Testis (tissue), 3 donors: Measurements from ENCODE around the gene ZNF792. TPM values are rescaled to one million over a fixed set of nuclear protein-coding genes. Genes with fewer than 3 reads are reported as not detected.

ENCODE experiments used
- DNase-seq: peaks from one replicate; pipeline ENCODE4 v3.0.0-alpha.2; 2019
- H3K27ac ChIP-seq, 2 donors: fragments of 200-600 bp; sonication (generic); one replicate each; pipeline ENCODE4 v1.5.1; 2019
- H3K27me3 ChIP-seq: fragments of 200-600 bp; sonication (generic); one replicate; pipeline ENCODE4 v1.5.1; 2019
- H3K36me3 ChIP-seq: fragments of 200-600 bp; sonication (generic); one replicate; pipeline ENCODE4 v1.5.1; 2017; ENCODE audit warnings: low read depth; ENCODE audit errors: missing control alignments
- H3K4me1 ChIP-seq: fragments of 200-600 bp; sonication (generic); one replicate; pipeline ENCODE4 v1.5.1; 2019
- H3K4me3 ChIP-seq, 2 donors: fragments of 200-600 bp; sonication (generic); one replicate each; pipeline ENCODE4 v1.5.1; 2017 to 2019
- H3K9me3 ChIP-seq: fragments of 200-600 bp; sonication (generic); one replicate; pipeline ENCODE4 v1.5.1; 2017
- POLR2A ChIP-seq: fragments of 450-650 bp; IDR thresholded peaks from one replicate; pipeline ENCODE4 v1.6.1; 2017; ENCODE audit warnings: antibody characterized with exemption, mild to moderate bottlenecking, moderate library complexity
- WGBS, 2 donors: methylation state at CpG; one replicate each; pipeline ENCODE4 v1.1.5; 2018; 5-methylcytosine and 5-hydroxymethylcytosine counted together
- intact Hi-C: fragments of 100-400 bp; cut with DNase I; formaldehyde crosslinking; loops from one replicate; pipeline ENCODE4 v1.15.1; 2023; ENCODE audit warnings: low total_unique reads
- polyA plus RNA-seq: library from polyadenylated mRNA; stranded (reverse); fragments of 350-450 nt; fragmentation: Illumina TruSeq; extraction: RNeasy Lipid Tissue Mini Kit (QIAGEN cat#74804); gene quantifications from one replicate; pipeline ENCODE4 v1.2.3, GENCODE V29; 2014; ENCODE audit warnings: low read depth, low replicate concordance; ENCODE audit not compliant: insufficient read depth
- total RNA-seq, 2 donors: library from RNA; depleted of rRNA; stranded (reverse); fragments of >200 nt; gene quantifications; one replicate each; pipeline ENCODE4 v1.2.3, GENCODE V29; 2016
- TF ChIP-seq, protein P1 (sequence below), 3 experiments: fragments of 450-650 bp in 2 of 3; fragments of 200-600 bp in 1 of 3; sonication (generic) in 1 of 3; IDR thresholded peaks; one replicate each; pipeline ENCODE4 v1.5.1; 2016 to 2019; ENCODE audit warnings: antibody characterized with exemption in 3 of 3, mild to moderate bottlenecking in 2 of 3, moderate library complexity in 1 of 3

Gene ZNF792
- total and polyA plus RNA-seq, 3 donors from 2014 or later = 2.3 to 6.6 (median 5.4) TPM

- H3K36me3 ChIP-seq = no peaks in the 10 kb centered on the region
- no peak for DNase-seq
Observed at GRCh38 chr19:34959021-34959420, 5.0 kb downstream of the ZNF792 start.

DNA sequence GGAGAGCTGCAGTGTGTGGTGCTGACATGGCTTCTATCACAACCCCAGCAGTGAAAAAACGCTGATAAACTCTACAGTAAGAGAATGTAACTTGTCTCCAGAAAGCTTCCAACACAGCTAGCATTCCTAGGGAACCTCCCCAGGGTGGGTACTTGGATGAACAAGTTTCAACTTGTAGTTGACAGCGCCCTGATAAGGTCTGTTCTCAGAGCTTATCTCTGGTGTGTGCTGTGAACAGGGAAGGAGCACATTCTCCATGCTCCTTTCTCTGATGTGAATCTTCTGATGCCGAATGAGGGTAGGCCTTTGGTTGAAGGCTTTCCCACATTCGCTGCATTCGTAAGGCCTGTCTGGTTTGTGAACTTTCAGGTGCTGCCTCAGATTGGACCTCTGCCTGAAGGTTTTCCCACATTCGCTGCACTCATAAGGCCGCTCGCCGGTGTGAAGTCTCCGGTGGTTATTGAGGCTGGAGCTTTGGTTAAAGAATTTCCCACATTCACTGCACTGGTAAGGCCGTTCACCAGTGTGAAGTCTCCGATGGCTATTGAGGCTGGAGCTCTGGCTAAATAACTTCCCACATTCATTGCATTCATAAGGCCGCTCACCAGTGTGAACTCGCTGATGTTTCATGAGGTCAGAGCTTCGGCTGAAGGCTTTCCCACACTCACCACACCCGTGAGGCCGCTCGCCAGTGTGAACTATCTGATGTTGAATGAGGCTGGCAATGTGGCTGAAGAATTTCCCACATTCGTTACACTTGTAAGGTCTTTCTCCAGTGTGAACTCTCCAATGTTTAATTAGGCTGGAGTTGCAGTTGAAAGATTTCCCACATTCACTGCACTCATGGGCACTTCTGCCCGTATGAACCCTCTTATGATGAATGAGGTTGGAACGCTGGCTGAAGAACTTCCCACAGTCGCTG, 5.9 kb downstream of the ZNF792 start:
- DNase-seq = no peak
- Histone ChIP-seq H3K4me1 (peaks cover 11% of the 10 kb centered on the region), H3K27me3 (no peaks in the 10 kb centered on the region), H3K36me3 (no peaks in the 10 kb centered on the region), H3K9me3 (no peaks in the 10 kb centered on the region), H3K27ac (no peak overlapping the region), H3K4me3 (no peak overlapping the region)
- WGBS, 2 donors = 94% methylated on average over 22 of the region's 22 CpGs
- intact Hi-C loops = no loop called here
- TF ChIP-seq POLR2A = no peak
- TF ChIP-seq, protein P1, sequence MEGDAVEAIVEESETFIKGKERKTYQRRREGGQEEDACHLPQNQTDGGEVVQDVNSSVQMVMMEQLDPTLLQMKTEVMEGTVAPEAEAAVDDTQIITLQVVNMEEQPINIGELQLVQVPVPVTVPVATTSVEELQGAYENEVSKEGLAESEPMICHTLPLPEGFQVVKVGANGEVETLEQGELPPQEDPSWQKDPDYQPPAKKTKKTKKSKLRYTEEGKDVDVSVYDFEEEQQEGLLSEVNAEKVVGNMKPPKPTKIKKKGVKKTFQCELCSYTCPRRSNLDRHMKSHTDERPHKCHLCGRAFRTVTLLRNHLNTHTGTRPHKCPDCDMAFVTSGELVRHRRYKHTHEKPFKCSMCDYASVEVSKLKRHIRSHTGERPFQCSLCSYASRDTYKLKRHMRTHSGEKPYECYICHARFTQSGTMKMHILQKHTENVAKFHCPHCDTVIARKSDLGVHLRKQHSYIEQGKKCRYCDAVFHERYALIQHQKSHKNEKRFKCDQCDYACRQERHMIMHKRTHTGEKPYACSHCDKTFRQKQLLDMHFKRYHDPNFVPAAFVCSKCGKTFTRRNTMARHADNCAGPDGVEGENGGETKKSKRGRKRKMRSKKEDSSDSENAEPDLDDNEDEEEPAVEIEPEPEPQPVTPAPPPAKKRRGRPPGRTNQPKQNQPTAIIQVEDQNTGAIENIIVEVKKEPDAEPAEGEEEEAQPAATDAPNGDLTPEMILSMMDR (IDR thresholded peaks at IDR 0.05) = no peak

More at GRCh38 chr19:34959021-34959420, 5.0 kb downstream of the ZNF792 start:
- Histone ChIP-seq H3K4me3 (no peak overlapping the region), H3K27me3 (no peaks in the 10 kb centered on the region), H3K9me3 (no peaks in the 10 kb centered on the region), H3K4me1 (peaks cover 18% of the 10 kb centered on the region), H3K27ac (no peak overlapping the region)
- 86 to 95% methylated on average over 4 to 7 of the region's 7 CpGs for WGBS, 2 donors
- intact Hi-C loops = no loop called here
- no peak for TF ChIP-seq POLR2A
- TF ChIP-seq, protein P1 (IDR thresholded peaks at IDR 0.05) = no peak

- Histone ChIP-seq H3K9me3 (no peaks in the 10 kb centered on the region), H3K27me3 (no peaks in the 10 kb centered on the region), H3K36me3 (no peaks in the 10 kb centered on the region), H3K27ac (no peak overlapping the region), H3K4me3 (no peak overlapping the region), H3K4me1 (no peaks in the 10 kb centered on the region)
- DNase-seq = no peak
- intact Hi-C loops = no loop called here
- TF ChIP-seq, protein P1 (IDR thresholded peaks at IDR 0.05) = no peak
- TF ChIP-seq POLR2A = no peak
Observed at GRCh38 chr19:34953092-34953491, 10.9 kb downstream of the ZNF792 start.

GRCh38 chr19:34943861-34944573, 20.0 kb downstream of the ZNF792 start:
- H3K4me3 ChIP-seq = no peak overlapping the region
- no peaks in the 10 kb centered on the region for H3K36me3 ChIP-seq
- TF ChIP-seq POLR2A = no peak
- TF ChIP-seq, protein P1 (IDR thresholded peaks at IDR 0.05) = no peak
- no peaks in the 10 kb centered on the region for H3K9me3 ChIP-seq
- intact Hi-C loops = no loop called here
- DNase-seq = no peak
- WGBS, 2 donors = 95% methylated on average over 13 of the region's 13 CpGs
- H3K27me3 ChIP-seq = no peaks in the 10 kb centered on the region
- no peaks in the 10 kb centered on the region for H3K4me1 ChIP-seq
- no peak overlapping the region for H3K27ac ChIP-seq
